GM15510 (cell line): ENCODE results near the gene MAPKAP1.

Source experiments
- POLR2A ChIP-seq: IDR thresholded peaks from 3 replicates; pipeline ENCODE4 v1.6.1; 2011; ENCODE audit warnings: borderline replicate concordance; ENCODE audit not compliant: insufficient read length; ENCODE audit errors: extremely low read depth

The MAPKAP1 gene

DNA sequence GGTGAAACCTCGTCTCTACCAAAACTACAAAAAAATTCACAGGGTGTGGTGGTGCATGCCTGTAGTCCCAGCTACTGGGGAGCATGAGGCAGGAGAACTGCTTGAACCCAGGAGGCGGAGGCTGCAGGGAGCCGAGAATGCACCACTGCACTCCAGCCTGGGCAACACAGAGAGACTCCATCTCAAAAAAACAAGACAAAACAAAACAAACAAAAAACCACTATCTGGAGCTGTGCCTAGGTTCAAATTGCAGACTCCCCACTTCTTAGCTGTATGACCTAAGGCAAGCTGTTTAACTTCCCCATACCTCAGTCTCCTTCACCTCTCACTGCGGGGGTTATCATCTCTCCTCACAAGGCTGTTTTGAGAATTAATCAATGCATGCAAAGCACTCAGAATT, 68.0 kb downstream of the MAPKAP1 start:
- no peak for TF ChIP-seq POLR2A

- TF ChIP-seq POLR2A: no peak
Observed at GRCh38 chr9:125638239-125639045, 68.6 kb downstream of the MAPKAP1 start.

- TF ChIP-seq POLR2A: no peak
Observed at GRCh38 chr9:125637241-125637640, 69.8 kb downstream of the MAPKAP1 start.

- no peak for TF ChIP-seq POLR2A
Observed at GRCh38 chr9:125635888-125636287, 71.1 kb downstream of the MAPKAP1 start.

- no peak for TF ChIP-seq POLR2A
Observed at GRCh38 chr9:125634040-125634717, 72.8 kb downstream of the MAPKAP1 start.

DNA sequence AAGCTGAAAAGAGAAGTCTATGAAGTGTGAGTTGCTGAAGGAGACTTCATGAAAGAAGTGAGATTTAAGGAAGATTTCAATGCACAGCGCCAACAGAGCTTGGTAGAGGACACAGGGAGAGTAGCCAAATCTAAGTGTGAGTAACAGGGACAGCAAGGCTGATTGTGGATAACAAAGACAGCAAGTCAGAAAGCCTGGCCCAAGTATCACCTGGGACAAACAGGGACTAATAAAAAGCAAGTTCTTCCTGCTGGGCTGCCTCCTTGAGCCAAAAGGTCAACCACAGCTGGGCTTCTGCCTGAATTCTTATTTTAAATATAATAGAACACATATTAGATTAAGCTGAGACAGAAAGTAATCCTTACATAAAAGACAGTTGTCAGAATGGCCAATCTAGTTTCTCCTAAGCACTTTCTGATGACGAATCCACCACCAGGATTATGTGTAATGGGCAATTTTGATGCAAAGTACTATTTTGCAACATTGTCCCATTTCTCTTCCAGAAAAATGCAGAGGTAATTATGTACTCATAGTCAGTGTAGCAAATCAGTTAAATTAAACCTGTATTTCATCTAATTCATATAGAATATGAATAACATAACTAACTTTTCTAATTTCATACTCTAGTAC, 73.8 kb downstream of the MAPKAP1 start:
- TF ChIP-seq POLR2A: no peak

- peak; percentile 23 for TF ChIP-seq POLR2A
Observed at GRCh38 chr9:125632321-125633115, 74.5 kb downstream of the MAPKAP1 start.

DNA sequence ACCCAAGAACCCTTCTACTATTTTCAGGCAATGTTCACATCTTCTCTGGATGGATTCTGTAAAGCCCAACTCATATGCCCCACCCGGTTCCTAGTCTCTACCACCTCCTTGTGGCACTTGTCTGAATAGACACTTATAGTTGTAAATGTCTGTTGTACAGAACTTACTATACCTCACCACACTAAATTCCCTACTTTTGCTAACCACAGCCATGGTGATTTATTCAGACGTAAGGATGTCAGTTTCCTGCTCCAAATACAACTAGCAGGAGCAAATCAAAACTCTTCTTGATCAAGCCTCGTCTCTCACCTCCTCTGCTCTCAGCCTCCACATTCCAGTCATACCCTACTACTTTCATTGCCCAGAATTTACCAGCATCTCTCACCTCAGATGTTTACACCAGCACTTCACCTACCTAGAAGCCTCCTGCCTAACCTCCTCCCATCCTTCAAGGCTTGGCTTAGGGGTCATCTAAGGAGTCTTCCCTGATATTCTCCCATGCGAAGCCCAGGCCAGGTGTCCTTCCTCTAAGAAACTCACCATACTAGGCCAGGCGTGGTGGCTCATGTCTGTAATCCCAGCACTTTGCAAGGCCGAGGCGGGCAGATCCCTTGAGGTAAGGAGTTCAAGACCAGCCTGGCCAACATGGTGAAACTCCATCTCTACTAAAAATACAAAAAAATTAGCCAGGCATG, 75.5 kb downstream of the MAPKAP1 start:
- no peak for TF ChIP-seq POLR2A

DNA sequence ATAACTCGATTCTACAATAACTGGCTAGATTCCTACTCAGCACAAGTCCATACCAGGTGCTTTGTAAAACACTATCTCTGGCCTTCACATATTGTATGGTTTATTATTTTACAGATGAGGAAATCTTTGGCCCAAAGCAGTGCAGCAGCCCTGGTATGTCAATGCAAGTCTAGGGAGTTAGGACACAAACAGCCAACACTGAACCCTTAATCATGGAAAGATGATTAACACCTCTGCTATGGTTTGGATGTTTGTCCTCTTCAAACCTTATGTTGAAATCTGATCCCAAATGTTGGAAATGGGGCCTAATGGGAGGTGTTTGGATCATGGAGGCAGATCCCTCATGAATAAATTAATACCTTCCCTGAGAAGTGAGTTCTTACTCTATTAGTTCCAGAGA, 76.6 kb downstream of the MAPKAP1 start:
- no peak for TF ChIP-seq POLR2A

GRCh38 chr9:125629446-125629845, 77.6 kb downstream of the MAPKAP1 start:
- no peak for TF ChIP-seq POLR2A

DNA sequence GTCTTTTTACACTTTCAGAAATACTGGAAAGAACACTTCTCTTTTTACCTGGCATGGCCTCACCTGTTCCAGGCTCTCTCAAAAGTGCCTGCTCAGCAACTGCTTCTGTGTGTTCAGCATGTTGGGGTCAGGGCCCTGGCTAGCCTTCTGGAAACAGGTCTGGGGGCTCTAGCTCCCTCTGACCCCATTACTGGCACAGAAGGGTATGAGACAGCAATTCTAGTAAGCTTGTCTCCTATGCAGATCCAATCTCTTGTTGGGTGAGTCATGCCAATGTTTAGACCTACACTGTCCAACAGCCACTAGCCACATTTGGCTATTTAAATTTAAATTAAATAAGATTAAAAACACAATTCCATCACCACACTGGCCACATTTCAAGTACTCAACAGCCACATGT, 80.8 kb downstream of the MAPKAP1 start:
- no peak for TF ChIP-seq POLR2A

DNA sequence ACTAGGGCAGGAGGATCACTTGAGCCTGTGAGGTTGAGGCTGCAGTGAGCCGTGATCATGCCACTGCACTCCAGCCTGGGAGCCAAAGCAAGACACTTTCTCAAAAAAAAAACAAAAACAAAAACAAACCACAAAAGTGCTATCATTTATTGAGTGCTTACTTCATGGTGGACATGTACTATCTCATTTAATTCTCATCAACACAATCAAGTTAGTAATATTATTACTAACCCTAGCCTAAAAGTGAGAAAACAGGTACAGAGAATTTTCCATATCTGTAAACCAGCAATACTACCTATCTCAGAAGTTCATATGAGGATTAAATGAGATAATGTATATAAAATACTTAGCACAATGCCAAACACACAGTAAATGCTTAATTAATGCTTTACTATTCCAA, 85.8 kb downstream of the MAPKAP1 start:
- no peak for TF ChIP-seq POLR2A

DNA sequence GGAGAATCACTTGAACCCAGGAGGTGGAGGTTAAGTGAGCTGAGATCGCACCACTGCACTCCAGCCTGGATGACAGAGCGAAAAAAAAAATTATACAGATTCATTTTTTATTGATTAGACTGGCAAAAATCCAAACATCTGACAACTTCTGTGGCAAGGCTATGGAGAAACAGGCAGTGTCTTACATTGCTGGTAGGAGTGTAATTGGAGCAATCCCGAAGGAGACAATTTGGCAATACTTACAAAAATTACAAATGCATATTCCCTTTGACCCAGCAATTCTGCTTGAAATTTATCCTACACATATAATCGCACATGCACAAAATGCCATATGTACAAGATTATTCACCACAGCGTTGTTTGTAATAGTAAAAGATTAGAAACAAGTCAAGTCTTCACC, 86.8 kb downstream of the MAPKAP1 start:
- TF ChIP-seq POLR2A: no peak

GRCh38 chr9:125617087-125617486, 89.9 kb downstream of the MAPKAP1 start:
- no peak for TF ChIP-seq POLR2A
